Measurements from ENCODE around the gene HK1. TPM values are rescaled to one million over a fixed set of nuclear protein-coding genes. Genes with fewer than 3 reads are reported as not detected.

HK1 gene
- total RNA-seq, 4 donors from 2014 or later, result 92.5 to 216 (median 126) TPM

DNA sequence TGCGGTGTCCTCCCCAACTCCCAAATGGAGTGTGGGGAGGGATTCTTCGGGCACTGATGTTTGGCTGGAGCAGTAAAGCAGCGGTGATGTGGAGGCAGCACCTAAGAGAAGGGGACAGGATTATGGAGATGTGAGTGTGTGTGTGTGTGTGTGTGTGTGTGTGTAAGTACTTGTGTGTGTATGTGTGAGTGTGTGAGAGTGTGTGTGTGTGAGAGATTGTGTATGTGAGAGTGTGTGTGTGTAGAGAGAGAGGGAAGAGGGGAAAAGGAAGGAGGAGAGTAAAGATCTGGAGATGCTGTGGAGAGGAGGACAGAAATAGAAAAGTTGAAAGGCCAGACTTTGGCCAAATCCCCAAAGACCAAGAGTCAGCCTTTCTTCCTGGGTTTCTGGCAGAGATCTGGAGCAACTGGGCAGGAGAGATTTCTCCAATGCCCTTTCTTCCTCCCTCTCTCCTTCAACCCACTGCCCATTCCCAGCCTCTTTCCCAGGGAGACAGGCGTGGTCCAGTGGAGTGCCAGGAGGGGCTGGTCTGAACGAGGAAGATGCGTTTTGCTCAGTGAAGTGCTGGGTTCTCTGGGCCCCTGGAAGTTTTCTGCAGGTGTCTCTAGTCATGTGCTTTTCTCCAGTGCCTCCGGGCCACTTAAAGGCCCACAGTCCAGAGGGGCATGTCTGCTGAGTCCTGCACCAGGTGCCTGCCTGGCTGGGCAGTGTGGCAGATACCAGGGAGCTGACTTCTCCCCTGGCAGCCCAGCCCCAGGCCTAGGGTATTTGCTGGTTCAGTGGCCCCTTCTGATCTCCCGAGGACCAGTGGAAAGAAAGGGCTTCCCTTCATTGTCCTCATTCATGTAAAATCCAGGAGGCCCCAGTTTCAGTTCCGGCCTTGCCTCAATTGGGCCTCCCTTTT lies 60.5 kb downstream of the HK1 start:
- WGBS, 2 donors (ENCODE audit: low coverage in 1 of 2), result 83% methylated on average over 5 to 6 of the region's 9 CpGs
- Histone ChIP-seq H3K4me3 (no peak overlapping the region), H3K9me3 (no peaks in the 10 kb centered on the region), H3K27ac (peak overlapping the region in 3 of 4 donors; percentile 38 to 69 (median 59)), H3K4me1 (peaks cover 9 to 78% (median 55%) of the 10 kb centered on the region in 3 donors), H3K27me3 (no peaks in the 10 kb centered on the region), H3K36me3 (peaks cover 0 to 3% of the 10 kb centered on the region in 2 donors)
- TF ChIP-seq CTCF (IDR thresholded peaks at IDR 0.05) (no peak), POLR2AphosphoS5 (IDR thresholded peaks at IDR 0.05) (no peak), EP300 (IDR thresholded peaks at IDR 0.05) (no peak), POLR2A (IDR thresholded peaks at IDR 0.05) (no peak)
- no peak for ATAC-seq

DNA sequence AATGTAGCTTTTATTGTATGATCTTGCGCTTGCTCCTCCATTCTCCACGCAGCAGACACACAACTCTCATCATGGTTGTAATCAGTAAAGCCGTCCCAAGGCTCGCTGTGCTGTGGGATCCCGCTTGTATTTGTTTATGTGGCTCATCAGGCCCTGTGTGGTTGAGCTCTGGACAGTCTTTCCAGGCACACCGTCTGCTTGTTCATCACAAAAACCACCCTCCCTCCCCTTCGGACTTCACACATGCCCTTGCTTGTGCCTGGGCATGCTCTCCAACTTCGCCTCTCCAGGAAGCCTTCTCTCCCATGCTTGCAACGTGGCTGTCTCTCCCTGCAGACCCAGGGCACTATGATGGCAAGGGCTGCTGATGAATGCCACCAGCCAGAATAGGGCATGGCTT lies 62.4 kb downstream of the HK1 start:
- no peak for ATAC-seq
- no peaks in the 10 kb centered on the region for H3K27me3 ChIP-seq
- no peaks in the 10 kb centered on the region for H3K9me3 ChIP-seq
- H3K36me3 ChIP-seq, result peaks cover 0 to 22% of the 10 kb centered on the region in 2 donors
- H3K27ac ChIP-seq, result no peak overlapping the region
- H3K4me1 ChIP-seq, result peaks cover 0 to 73% (median 41%) of the 10 kb centered on the region in 3 donors
- H3K4me3 ChIP-seq, result no peak overlapping the region
- 74 to 81% methylated on average over 5 to 6 of the region's 9 CpGs for WGBS, 2 donors (ENCODE audit: low coverage in 1 of 2)
- TF ChIP-seq POLR2A (IDR thresholded peaks at IDR 0.05), result no peak
- TF ChIP-seq POLR2AphosphoS5 (IDR thresholded peaks at IDR 0.05), result no peak
- no peak for TF ChIP-seq CTCF (IDR thresholded peaks at IDR 0.05)
- no peak for TF ChIP-seq EP300 (IDR thresholded peaks at IDR 0.05)

GRCh38 chr10:69343905-69344304 lies 65.6 kb downstream of the HK1 start:
- WGBS, 2 donors (ENCODE audit: low coverage in 1 of 2), result 50 to 89% methylated on average over 1 to 4 of the region's 4 CpGs
- no peaks in the 10 kb centered on the region for H3K27me3 ChIP-seq
- peaks cover 0 to 69% (median 19%) of the 10 kb centered on the region in 3 donors for H3K4me1 ChIP-seq
- H3K36me3 ChIP-seq, result peaks cover 0 to 30% of the 10 kb centered on the region in 2 donors
- TF ChIP-seq POLR2A (IDR thresholded peaks at IDR 0.05) (no peak), CTCF (IDR thresholded peaks at IDR 0.05) (no peak), EP300 (IDR thresholded peaks at IDR 0.05) (no peak), POLR2AphosphoS5 (IDR thresholded peaks at IDR 0.05) (no peak)
- H3K27ac ChIP-seq, result no peak overlapping the region
- ATAC-seq, result no peak
- no peak overlapping the region for H3K4me3 ChIP-seq
- no peaks in the 10 kb centered on the region for H3K9me3 ChIP-seq

DNA sequence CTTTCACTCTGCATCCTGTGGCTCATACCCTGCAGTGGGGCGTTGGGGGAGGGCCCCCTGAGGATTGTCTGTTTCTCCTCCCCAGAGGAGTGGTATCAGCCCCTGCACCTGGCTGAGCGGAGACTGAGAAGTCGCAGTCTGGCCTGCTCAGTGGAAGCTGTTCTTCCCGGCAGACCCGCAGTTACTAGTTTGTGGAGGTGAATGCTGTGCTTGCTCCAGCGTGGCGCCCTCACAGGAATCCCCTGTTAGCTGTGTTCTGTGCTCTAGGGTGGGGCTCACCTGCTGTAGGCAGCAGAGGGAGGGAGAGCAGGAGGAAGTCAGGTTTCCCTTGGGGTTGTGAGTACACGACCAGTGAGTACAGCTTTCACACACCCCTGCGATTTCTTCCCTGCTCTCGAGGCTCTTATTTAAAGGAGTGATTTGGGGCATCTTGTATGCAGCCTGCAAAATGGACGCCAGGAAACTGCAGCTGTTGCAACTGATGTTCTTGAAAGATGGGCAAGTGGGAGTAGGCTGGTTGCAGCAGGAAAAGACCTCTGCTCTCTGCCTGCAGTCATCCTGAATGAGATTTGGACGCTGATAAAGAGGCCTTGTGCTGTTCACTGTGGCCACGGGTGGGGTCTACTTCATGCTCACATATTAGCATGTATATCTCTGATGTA lies 66.4 kb downstream of the HK1 start:
- H3K4me1 ChIP-seq, result peaks cover 0 to 69% (median 15%) of the 10 kb centered on the region in 3 donors
- H3K9me3 ChIP-seq, result no peaks in the 10 kb centered on the region
- peaks cover 0 to 36% of the 10 kb centered on the region in 2 donors for H3K36me3 ChIP-seq
- ATAC-seq, result no peak
- H3K27me3 ChIP-seq, result no peaks in the 10 kb centered on the region
- no peak overlapping the region for H3K27ac ChIP-seq
- no peak for TF ChIP-seq POLR2AphosphoS5 (IDR thresholded peaks at IDR 0.05)
- no peak for TF ChIP-seq EP300 (IDR thresholded peaks at IDR 0.05)
- no peak for TF ChIP-seq CTCF (IDR thresholded peaks at IDR 0.05)
- TF ChIP-seq POLR2A (IDR thresholded peaks at IDR 0.05), result no peak
- no peak overlapping the region for H3K4me3 ChIP-seq
- WGBS, 2 donors (ENCODE audit: low coverage in 1 of 2), result 56 to 61% methylated on average over 2 to 8 of the region's 13 CpGs

All from gastroesophageal sphincter (tissue), 4 donors.